ENCODE measurements around the gene WNT3A. TPM values are rescaled to one million over a fixed set of nuclear protein-coding genes. Genes with fewer than 3 reads are reported as not detected.
"Not testable (repeated sequence)": the region's sequence is repeated elsewhere in the genome, so short reads cannot be mapped to it uniquely, and the experiment has no call there.

The WNT3A gene
- total and polyA plus RNA-seq, 9 of the 15 experiments (the other 6 are each of a cell fraction or from before 2014, with no cell fraction given) = not detected

DNA sequence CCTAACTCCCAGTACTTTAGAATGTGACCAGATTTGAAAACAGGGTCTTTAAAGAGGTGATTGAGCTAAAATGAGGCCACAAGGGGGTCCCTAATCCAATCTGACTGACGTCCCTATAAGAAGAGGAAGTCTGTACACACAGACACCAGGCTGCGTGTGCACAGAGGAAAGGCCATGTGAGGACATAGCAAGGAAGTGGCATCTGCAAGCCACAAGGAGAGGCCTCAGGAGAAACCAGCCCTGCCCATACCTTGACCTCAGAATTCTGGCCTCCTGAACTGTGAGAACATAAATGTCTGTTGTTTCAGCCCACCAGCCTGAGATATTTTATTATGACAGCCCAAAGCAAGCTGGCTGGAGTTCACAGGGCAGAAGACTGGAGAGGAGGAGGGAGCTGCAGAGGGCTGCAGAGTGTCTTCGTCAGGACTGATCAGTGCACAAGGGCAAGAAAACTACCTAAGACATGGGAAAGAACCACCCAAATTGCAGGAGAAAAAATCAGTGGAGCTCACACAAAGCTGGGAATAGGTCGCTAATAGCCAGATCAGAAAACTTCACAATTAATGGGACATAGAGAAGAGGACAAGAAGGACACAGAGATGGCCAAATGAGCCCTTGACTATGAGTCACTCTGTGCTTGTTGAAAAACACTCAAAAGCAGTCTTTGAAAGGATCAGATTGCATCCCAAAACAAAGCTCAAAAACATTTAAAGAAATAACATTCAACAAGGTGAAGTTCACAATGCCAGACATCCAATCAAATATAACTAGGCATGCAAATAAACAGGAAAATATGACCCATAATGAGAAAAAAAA is 44.9 kb upstream of the WNT3A start:
- in situ Hi-C loops (cut with MboI) = no loop called here
- no peak overlapping the region for H2AFZ ChIP-seq (ENCODE audit: low read depth, low read length)
- no peaks in the 10 kb centered on the region for H3K4me1 ChIP-seq (replicated peaks in 1 of 2; ENCODE audit: control insufficient read depth in 2 of 2, insufficient read depth in 2 of 2, low read length in 2 of 2)
- peak; percentile 74; the same call in 1 of the 2 replicates for TF ChIP-seq SPI1 (IDR thresholded peaks at IDR 0.05; ENCODE audit: borderline replicate concordance, low read depth, low read length)
- TF ChIP-seq TCFL5 (CRISPR knock-in tag; conservative IDR thresholded peaks at IDR 0.05) = no peak
- ATAC-seq (peak; percentile 61), DNase-seq (ENCODE audit: extremely low read depth in 1 of 4, low spot score in 3 of 4) (no peak), FAIRE-seq (no peak)
- H3K9ac ChIP-seq (ENCODE audit: insufficient read depth in 1 of 2, low read depth in 2 of 2, low read length in 2 of 2) = no peak overlapping the region
- intact Hi-C loops (cut with micrococcal nuclease) = no loop called here
- H3K79me2 ChIP-seq (ENCODE audit: control insufficient read depth, insufficient read depth, low read length) = no peaks in the 10 kb centered on the region
- POLR2A ChIA-PET = interaction anchor here (0.7 to 1.5 kb wide), 3 partner anchors 9 to 451 kb away, joined by 3 to 4 read pairs (median 3); no protein-coding TSS in a partner anchor
- BruUV-seq (replicated peaks) = no TSS peak
- H3K4me2 ChIP-seq (ENCODE audit: insufficient read depth, low read length) = no peak overlapping the region
- CTCF ChIA-PET (ENCODE audit: low intra/inter-chr PET ratio) = no interaction called here
- H3K27me3 ChIP-seq (ENCODE audit: control insufficient read depth in 2 of 2, insufficient read depth in 2 of 2, low read length in 2 of 2) = peaks cover 0 to 13% of the 10 kb centered on the region in 2 experiments
- H3K9me3 ChIP-seq (replicated peaks; ENCODE audit: control insufficient read depth, insufficient read depth, low read depth, low read length) = no peaks in the 10 kb centered on the region
- 1% methylated on average over 4 of the region's 4 CpGs for WGBS (ENCODE audit: insufficient coverage, low coverage, missing lambda C conversion rate)
- H3K9me1 ChIP-seq (ENCODE audit: control insufficient read depth, insufficient read depth, low read length) = no peaks in the 10 kb centered on the region
- H4K20me1 ChIP-seq (replicated peaks; ENCODE audit: control insufficient read depth, insufficient read depth, low read length) = no peaks in the 10 kb centered on the region
- H3K36me3 ChIP-seq (ENCODE audit: control insufficient read depth, insufficient read depth, low read length) = no peaks in the 10 kb centered on the region
- no peak overlapping the region for H3K27ac ChIP-seq (ENCODE audit: extremely low read depth, low read depth, low read length)
- no peak overlapping the region for H3K4me3 ChIP-seq

DNA sequence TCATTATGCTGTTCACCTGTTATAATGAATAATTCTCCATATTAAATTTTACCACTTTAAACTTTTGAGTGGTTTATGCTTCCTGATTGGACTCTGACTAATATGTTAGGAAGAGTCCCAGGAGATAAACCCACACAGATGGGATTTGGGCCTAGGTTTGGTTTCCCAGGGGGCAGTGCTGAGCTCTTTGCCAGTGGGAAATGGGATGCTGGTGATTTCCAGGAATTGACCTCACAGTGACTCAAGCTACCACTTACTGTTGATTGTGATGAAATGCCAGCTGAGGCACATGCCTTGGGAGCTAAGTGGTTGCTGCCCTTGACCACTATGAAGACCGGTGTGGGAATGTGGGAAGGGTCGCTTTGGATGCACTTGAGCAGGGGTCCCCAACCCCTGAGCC is 40.1 kb upstream of the WNT3A start:
- FAIRE-seq; H4K20me1 ChIP-seq (replicated peaks; ENCODE audit: control insufficient read depth, insufficient read depth, low read length); H3K36me3 ChIP-seq (ENCODE audit: control insufficient read depth, insufficient read depth, low read length); CTCF ChIA-PET (ENCODE audit: low intra/inter-chr PET ratio); ATAC-seq; H3K4me3 ChIP-seq; H3K79me2 ChIP-seq (ENCODE audit: control insufficient read depth, insufficient read depth, low read length); DNase-seq (ENCODE audit: extremely low read depth in 1 of 4, low spot score in 3 of 4); H3K9ac ChIP-seq (ENCODE audit: insufficient read depth in 1 of 2, low read depth in 2 of 2, low read length in 2 of 2); H3K27me3 ChIP-seq (ENCODE audit: control insufficient read depth in 2 of 2, insufficient read depth in 2 of 2, low read length in 2 of 2); in situ Hi-C loops (cut with MboI); intact Hi-C loops (cut with micrococcal nuclease); H3K9me3 ChIP-seq (replicated peaks; ENCODE audit: control insufficient read depth, insufficient read depth, low read depth, low read length); H3K9me1 ChIP-seq (ENCODE audit: control insufficient read depth, insufficient read depth, low read length); H3K4me1 ChIP-seq (replicated peaks in 1 of 2; ENCODE audit: control insufficient read depth in 2 of 2, insufficient read depth in 2 of 2, low read length in 2 of 2); BruUV-seq (replicated peaks); H3K27ac ChIP-seq (ENCODE audit: extremely low read depth, low read depth, low read length); H2AFZ ChIP-seq (ENCODE audit: low read depth, low read length); H3K4me2 ChIP-seq (ENCODE audit: insufficient read depth, low read length): not testable (repeated sequence)
- 61% methylated on average over 2 of the region's 2 CpGs for WGBS (ENCODE audit: insufficient coverage, low coverage, missing lambda C conversion rate)
- POLR2A ChIA-PET = interaction anchor here (0.6 kb wide), 1 partner anchor 1047 kb away, joined by 5 read pairs; no protein-coding TSS in a partner anchor
